Measurements from ENCODE around the gene TSEN2. TPM values are rescaled to one million over a fixed set of nuclear protein-coding genes. Genes with fewer than 3 reads are reported as not detected.
"Not testable (repeated sequence)": the region's sequence is repeated elsewhere in the genome, so short reads cannot be mapped to it uniquely, and the experiment has no call there.

TSEN2 gene
- total RNA-seq, 1 donor from 2014 or later: 18.6 TPM

GRCh38 chr3:12468276-12468675 lies 16.0 kb upstream of the TSEN2 start:
- H3K27ac Mint-ChIP-seq (ENCODE audit: unreplicated experiment): no peak overlapping the region
- TF ChIP-seq CTCF (IDR thresholded peaks at IDR 0.05; ENCODE audit: partially characterized antibody, unreplicated experiment): no peak
- H3K27me3 Mint-ChIP-seq (ENCODE audit: unreplicated experiment): no peaks in the 10 kb centered on the region
- H3K36me3 Mint-ChIP-seq (ENCODE audit: unreplicated experiment): no peaks in the 10 kb centered on the region
- H3K4me3 Mint-ChIP-seq (ENCODE audit: unreplicated experiment): no peak overlapping the region
- DNase-seq: no peak
- no peaks in the 10 kb centered on the region for H3K9me3 Mint-ChIP-seq (ENCODE audit: unreplicated experiment)
- no peaks in the 10 kb centered on the region for H3K4me1 Mint-ChIP-seq (ENCODE audit: low read depth, unreplicated experiment)

GRCh38 chr3:12468757-12469156 lies 15.5 kb upstream of the TSEN2 start:
- no peaks in the 10 kb centered on the region for H3K27me3 Mint-ChIP-seq (ENCODE audit: unreplicated experiment)
- H3K9me3 Mint-ChIP-seq (ENCODE audit: unreplicated experiment): no peaks in the 10 kb centered on the region
- no peak overlapping the region for H3K27ac Mint-ChIP-seq (ENCODE audit: unreplicated experiment)

GRCh38 chr3:12469222-12469621 lies 15.1 kb upstream of the TSEN2 start:
- H3K4me3 Mint-ChIP-seq (ENCODE audit: unreplicated experiment): not testable (repeated sequence)

More at GRCh38 chr3:12468757-12469156, 15.5 kb upstream of the TSEN2 start:
- DNase-seq: no peak
- TF ChIP-seq CTCF (IDR thresholded peaks at IDR 0.05; ENCODE audit: partially characterized antibody, unreplicated experiment): no peak
- Mint-ChIP-seq H3K4me1 (ENCODE audit: low read depth, unreplicated experiment) (no peaks in the 10 kb centered on the region), H3K36me3 (ENCODE audit: unreplicated experiment) (no peaks in the 10 kb centered on the region), H3K4me3 (ENCODE audit: unreplicated experiment) (no peak overlapping the region)

GRCh38 chr3:12470111-12470510 lies 14.2 kb upstream of the TSEN2 start:
- H3K27me3 Mint-ChIP-seq (ENCODE audit: unreplicated experiment): no peaks in the 10 kb centered on the region
- H3K4me1 Mint-ChIP-seq (ENCODE audit: low read depth, unreplicated experiment): no peaks in the 10 kb centered on the region
- no peak overlapping the region for H3K27ac Mint-ChIP-seq (ENCODE audit: unreplicated experiment)
- no peaks in the 10 kb centered on the region for H3K36me3 Mint-ChIP-seq (ENCODE audit: unreplicated experiment)
- TF ChIP-seq CTCF (IDR thresholded peaks at IDR 0.05; ENCODE audit: partially characterized antibody, unreplicated experiment): no peak
- H3K9me3 Mint-ChIP-seq (ENCODE audit: unreplicated experiment): no peaks in the 10 kb centered on the region
- no peak overlapping the region for H3K4me3 Mint-ChIP-seq (ENCODE audit: unreplicated experiment)
- DNase-seq: no peak

More at GRCh38 chr3:12469222-12469621, 15.1 kb upstream of the TSEN2 start:
- H3K27me3 Mint-ChIP-seq (ENCODE audit: unreplicated experiment); H3K27ac Mint-ChIP-seq (ENCODE audit: unreplicated experiment); H3K4me1 Mint-ChIP-seq (ENCODE audit: low read depth, unreplicated experiment); H3K9me3 Mint-ChIP-seq (ENCODE audit: unreplicated experiment); H3K36me3 Mint-ChIP-seq (ENCODE audit: unreplicated experiment); DNase-seq: not testable (repeated sequence)

- H3K36me3 Mint-ChIP-seq (ENCODE audit: unreplicated experiment): no peaks in the 10 kb centered on the region
- no peak for DNase-seq
- H3K4me1 Mint-ChIP-seq (ENCODE audit: low read depth, unreplicated experiment): no peaks in the 10 kb centered on the region
- H3K9me3 Mint-ChIP-seq (ENCODE audit: unreplicated experiment): no peaks in the 10 kb centered on the region
- H3K4me3 Mint-ChIP-seq (ENCODE audit: unreplicated experiment): no peak overlapping the region
- TF ChIP-seq CTCF (IDR thresholded peaks at IDR 0.05; ENCODE audit: partially characterized antibody, unreplicated experiment): no peak
- no peak overlapping the region for H3K27ac Mint-ChIP-seq (ENCODE audit: unreplicated experiment)
- no peaks in the 10 kb centered on the region for H3K27me3 Mint-ChIP-seq (ENCODE audit: unreplicated experiment)
These were observed 13.6 kb upstream of the TSEN2 start for GRCh38 chr3:12470680-12471079.

- H3K4me3 Mint-ChIP-seq (ENCODE audit: unreplicated experiment): no peak overlapping the region
- no peaks in the 10 kb centered on the region for H3K27me3 Mint-ChIP-seq (ENCODE audit: unreplicated experiment)
- no peaks in the 10 kb centered on the region for H3K9me3 Mint-ChIP-seq (ENCODE audit: unreplicated experiment)
- no peak for DNase-seq
- H3K27ac Mint-ChIP-seq (ENCODE audit: unreplicated experiment): no peak overlapping the region
- no peaks in the 10 kb centered on the region for H3K36me3 Mint-ChIP-seq (ENCODE audit: unreplicated experiment)
- H3K4me1 Mint-ChIP-seq (ENCODE audit: low read depth, unreplicated experiment): no peaks in the 10 kb centered on the region
- TF ChIP-seq CTCF (IDR thresholded peaks at IDR 0.05; ENCODE audit: partially characterized antibody, unreplicated experiment): no peak
These were observed 13.0 kb upstream of the TSEN2 start for GRCh38 chr3:12471241-12471640.
